Measurements from ENCODE around the gene KCNMB1.
A peak's percentile ranks its signal among the peaks of the same experiment; 100 is the strongest.

Gene KCNMB1

DNA sequence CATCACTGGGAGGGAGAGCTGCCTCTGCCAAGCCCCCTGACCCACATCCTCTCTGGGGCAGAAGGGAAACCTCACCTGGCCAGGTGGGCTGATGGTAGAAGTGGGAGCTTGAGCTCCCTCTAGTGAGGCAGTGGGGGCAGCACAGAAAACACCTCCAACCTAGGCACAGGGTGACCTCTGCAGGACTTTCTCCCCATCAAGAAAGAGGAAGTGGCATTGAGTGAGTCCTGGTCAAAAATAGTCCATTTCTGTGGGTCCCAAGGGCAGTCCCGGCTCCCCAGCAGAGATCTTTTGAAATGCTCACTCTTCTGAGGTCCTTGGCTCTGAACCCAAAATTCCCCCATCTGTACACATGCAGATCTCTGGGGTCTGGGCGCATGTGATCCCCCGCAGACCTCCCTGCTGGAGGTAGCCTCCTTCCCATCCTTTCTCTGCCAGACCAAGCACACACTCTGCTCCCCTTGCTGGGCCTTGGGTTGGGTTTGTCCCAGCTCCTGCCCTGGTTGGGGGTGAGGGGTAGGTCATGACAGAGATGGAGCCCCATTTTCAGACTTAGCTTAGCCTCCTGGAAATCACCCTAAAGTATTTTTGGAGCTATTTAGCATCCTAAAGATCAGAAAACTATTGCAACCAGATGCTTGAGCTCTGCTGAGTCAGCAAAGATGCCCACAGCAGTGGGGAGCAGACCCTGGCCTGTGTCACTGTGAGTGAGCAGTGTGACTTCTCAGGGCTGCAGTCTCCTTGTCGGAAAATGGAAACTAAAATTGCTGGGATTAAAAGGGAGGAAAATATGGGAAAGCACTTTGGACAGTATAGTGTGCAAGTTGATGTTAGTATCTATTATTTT lies 50.0 kb downstream of the KCNMB1 start:
- DNase-seq: peak; percentile 30 to 74 (median 58)

DNA sequence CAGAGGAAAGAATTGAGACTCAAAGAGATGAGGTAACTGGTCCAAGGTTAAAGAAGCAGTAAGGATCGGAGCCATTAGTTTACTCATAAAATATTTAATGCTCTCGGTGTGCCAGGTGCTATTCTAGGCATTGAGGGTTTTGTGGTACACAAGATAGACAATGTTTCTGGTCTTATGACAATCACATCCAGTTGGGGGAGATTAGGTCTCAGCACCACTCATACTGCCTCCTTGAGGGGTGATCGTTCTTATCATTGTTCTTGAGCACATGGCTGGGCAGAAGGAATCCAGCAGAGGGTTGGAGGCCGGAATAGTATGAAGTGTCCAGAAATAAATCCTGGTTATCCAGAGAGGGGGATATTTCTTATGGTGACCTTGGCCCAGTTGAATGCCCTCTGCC lies 50.9 kb downstream of the KCNMB1 start:
- no peak for DNase-seq

DNA sequence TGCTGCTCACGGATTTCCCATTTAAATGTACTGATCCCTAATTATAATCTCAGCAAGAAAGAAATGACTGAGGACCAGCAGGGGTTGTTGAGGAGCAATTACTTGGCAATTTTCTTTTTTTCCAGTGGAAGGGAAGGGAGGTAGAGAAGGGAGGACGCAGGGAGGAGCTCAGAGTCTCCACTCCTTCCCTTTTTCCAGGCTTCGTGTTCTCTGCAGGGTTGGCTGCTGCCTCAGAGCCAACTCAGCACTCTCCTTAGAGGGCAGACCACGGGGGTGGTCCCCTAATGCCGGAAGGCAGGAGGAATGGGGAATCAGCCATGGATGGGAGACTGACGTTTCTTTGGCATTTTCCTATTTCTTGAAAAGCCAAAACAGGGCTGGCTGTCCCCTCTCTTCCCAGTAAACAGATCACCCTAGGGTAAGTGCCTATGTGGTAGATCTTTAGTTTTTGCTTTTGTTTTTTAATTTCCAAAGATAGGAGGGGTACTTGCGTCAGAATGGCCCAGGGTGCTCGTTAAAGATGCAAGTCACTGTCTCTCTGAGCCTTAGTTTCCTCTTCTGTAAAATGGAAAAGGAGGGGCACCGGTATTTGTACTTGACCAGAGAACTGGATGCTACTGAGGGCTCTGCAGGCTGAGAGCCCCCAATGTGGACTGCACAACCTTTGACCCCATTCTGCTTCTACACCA lies 52.0 kb downstream of the KCNMB1 start:
- DNase-seq: no peak

DNA sequence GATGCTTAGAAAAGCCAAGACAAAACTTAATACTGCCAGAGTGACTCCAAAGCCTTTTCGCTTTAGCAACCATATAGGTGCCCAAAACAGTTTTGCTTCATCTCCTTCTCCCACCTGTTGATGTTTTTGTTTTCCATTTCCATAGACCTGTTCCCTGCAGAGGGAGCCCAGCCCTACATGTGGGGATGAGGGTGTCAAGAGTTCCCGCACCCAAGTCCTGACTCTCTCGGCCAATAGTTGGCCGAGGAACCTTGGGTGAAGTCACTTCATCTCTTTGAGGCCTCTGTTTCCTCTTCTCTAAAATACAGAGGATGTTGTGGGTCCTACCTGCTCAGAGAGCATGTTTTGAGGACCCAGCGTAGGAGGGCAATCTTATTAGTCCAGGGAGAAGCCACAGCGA lies 53.1 kb downstream of the KCNMB1 start:
- DNase-seq: peak in 1 of 6 experiments; percentile 28

DNA sequence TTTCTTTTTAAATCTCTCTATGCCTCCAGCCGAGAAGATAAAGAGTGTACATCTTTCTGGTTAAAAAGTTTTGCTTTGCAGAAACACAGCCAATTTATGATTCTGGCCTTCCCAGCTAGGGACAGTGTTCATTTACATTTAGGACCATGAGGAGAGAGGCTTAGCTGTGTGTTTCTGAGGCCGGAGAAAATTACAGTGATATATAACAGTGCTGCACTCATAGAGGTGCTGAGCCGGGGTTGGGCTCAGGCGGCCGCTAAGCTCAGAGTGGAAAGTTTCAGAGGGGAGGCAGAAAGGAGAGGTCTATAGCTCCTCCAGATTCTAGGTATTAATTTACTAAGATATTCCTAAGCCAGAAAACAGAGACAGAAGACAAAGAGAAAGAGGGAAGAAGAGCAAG lies 54.5 kb downstream of the KCNMB1 start:
- peak in 1 of 6 experiments; percentile 15 for DNase-seq

GRCh38 chr5:170333161-170333910 lies 55.8 kb downstream of the KCNMB1 start:
- DNase-seq: peak in 5 of 6 experiments; percentile 15 to 42 (median 31)

GRCh38 chr5:170332058-170332457 lies 57.1 kb downstream of the KCNMB1 start:
- DNase-seq: no peak

DNA sequence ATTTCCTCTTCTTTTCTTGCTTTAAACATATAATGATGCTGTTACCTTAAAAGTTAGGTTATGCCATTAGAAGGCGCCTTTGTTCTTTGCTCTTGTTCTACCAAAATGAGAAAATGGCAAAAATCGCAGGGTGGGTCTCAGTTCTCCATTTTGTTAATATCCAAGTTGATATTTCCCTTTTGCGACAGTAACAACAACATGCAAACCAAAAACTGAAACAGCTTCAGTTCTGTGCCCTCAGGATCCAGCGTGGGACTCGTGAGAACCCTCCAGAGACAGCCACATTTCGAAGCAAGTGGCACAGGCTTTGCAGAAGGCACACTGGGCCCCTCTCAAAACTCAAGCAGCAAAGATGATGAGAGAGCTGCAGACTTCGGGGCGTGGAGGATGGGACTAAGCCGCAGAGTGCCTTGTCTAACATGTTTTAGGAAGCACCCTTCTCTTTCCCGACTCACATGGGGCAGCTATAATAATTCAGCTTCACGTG lies 58.6 kb downstream of the KCNMB1 start:
- peak in 1 of 6 experiments; percentile 17 for DNase-seq

DNA sequence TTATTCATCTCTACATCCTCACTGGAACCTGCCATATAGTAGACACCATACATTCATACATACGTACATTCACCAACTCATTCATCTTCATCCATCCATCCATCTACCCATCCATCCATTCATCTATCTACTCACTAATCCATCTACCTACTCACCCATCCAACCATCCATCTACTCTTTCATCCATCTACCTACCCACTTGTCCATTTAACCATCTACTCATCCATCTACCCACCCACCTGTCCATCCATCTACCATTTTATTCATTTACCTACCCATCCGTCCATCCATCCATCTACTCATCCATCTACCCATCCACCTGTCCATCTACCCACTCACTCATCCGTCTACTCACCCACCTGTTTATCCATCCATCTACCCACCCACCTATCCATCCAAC lies 59.6 kb downstream of the KCNMB1 start:
- no peak for DNase-seq

DNA sequence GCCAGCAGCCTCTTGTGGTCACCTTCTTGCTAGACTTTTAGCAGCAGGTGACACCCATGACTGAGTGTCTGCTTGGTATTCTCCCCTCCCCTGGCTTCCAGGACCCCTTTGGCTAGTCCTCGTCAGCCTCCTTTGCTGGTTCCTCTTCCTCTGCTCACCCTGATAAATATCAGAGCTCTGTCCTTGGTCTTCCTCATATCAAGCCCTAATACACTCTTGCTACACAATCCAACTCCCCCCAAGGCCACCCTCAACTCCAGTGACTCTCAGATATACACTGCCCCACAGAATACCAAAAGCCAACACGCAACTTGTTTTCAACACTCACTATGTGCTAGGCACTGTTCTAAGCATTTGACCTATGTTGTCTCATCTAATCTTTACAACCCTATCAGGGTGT lies 61.3 kb downstream of the KCNMB1 start:
- no peak for DNase-seq

DNA sequence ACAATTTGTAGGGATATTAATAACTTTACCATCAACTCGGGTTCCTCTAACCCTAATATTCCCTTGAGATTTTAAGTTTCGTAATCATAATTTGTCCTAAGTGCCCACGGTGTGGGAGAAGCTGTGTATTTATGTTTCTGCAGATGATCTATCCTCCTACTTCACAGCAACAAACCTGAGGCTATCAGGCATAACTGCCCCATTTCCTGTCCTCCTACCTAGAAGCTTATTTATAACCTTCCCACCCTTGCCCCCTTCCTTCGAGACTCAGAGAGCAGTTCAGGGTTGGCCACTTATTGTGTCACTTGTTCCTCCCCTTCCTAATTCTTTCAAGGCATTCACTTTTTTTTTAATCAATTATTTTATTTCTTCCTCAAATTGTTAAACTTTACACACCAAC lies 62.0 kb downstream of the KCNMB1 start:
- no peak for DNase-seq

All from stimulated activated naive CD4-positive, alpha-beta T cell (primary cell).